Subcutaneous abdominal adipose tissue (tissue), 5 donors: ENCODE results near the gene TGFBRAP1.

Experiments used
- H3K27ac ChIP-seq: one replicate; pipeline ENCODE4 v1.7.0; 2013; ENCODE audit warnings: low read depth, mild to moderate bottlenecking, inconsistent platforms, low read length, moderate library complexity
- H3K27me3 ChIP-seq, 5 donors: one replicate each; pipeline ENCODE4 v1.7.0; 2013; ENCODE audit warnings: low read length in 5 of 5, inconsistent platforms in 1 of 5; ENCODE audit not compliant: control insufficient read depth in 5 of 5, insufficient read depth in 4 of 5
- H3K36me3 ChIP-seq, 5 donors: one replicate each; pipeline ENCODE4 v1.7.0; 2013; ENCODE audit warnings: low read length in 5 of 5; ENCODE audit not compliant: control insufficient read depth in 5 of 5, insufficient read depth in 5 of 5
- H3K4me1 ChIP-seq, 5 donors: one replicate each; pipeline ENCODE4 v1.7.0; 2013; ENCODE audit warnings: low read length in 5 of 5, mild to moderate bottlenecking in 3 of 5, moderate library complexity in 1 of 5; ENCODE audit not compliant: control insufficient read depth in 5 of 5, insufficient read depth in 5 of 5
- H3K4me3 ChIP-seq, 5 donors: one replicate each; pipeline ENCODE4 v1.7.0; 2013; ENCODE audit warnings: low read length in 5 of 5, low read depth in 1 of 5
- H3K9ac ChIP-seq, 5 donors: one replicate each; pipeline ENCODE4 v1.7.0; 2013; ENCODE audit warnings: low read length in 5 of 5, mild to moderate bottlenecking in 4 of 5, moderate library complexity in 3 of 5
- H3K9me3 ChIP-seq, 5 donors: one replicate each; pipeline ENCODE4 v1.7.0; 2013; ENCODE audit warnings: low read length in 5 of 5; ENCODE audit not compliant: control insufficient read depth in 5 of 5
- donor health status: healthy.
- donor health status: healthy.
- donor health status: healthy.
- donor health status: healthy.
- donor health status: healthy.

The TGFBRAP1 gene, protein sequence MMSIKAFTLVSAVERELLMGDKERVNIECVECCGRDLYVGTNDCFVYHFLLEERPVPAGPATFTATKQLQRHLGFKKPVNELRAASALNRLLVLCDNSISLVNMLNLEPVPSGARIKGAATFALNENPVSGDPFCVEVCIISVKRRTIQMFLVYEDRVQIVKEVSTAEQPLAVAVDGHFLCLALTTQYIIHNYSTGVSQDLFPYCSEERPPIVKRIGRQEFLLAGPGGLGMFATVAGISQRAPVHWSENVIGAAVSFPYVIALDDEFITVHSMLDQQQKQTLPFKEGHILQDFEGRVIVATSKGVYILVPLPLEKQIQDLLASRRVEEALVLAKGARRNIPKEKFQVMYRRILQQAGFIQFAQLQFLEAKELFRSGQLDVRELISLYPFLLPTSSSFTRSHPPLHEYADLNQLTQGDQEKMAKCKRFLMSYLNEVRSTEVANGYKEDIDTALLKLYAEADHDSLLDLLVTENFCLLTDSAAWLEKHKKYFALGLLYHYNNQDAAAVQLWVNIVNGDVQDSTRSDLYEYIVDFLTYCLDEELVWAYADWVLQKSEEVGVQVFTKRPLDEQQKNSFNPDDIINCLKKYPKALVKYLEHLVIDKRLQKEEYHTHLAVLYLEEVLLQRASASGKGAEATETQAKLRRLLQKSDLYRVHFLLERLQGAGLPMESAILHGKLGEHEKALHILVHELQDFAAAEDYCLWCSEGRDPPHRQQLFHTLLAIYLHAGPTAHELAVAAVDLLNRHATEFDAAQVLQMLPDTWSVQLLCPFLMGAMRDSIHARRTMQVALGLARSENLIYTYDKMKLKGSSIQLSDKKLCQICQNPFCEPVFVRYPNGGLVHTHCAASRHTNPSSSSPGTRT

DNA sequence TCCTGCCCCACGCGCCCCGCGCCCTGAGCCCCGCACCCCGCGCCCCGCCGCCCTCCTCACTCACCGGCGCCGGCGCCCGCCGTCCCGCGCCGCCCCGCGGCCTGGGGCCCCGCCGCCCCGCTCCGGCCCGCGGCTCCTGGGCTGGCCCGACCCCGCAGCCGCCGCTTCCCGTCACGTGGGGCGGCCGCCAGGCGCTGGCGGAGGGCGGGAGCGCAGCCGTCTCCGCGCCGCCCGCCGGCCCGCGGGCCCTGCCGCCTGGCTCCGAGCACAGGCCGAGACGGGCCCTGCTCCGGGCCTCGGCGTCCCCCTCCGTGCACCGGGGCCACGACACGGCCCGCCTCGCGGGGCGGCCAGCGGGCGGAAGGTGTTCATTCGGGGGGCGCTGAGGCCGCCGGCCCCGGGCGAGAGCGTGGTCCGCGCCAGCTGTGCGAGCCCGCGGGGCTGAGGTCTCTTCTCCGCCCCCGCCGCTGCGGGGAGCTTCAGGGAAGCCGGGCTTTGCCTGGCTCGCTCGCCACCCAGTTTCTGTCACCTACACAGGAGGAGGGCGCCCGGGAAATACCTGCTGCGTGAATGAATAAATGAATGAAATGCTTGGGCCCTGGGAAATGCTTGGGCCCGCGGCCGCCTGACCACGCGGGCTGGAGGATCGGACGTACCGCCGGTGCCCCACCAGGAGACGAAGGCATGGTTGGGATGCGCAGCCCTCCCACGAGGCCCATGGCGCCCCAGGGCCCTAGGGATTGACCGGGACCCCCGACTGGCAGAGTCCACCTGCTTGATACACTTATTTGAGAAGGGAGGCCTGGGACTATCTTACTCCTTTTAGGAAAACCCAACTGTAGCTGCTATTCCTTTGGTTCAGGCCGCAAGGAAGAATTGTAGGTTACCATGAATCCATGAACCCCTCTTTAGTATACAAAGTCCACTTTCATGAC lies at the start of gene TGFBRAP1:
TSS of gene TGFBRAP1 (minus strand) at position 175 of the 935 bp plus-strand sequence. CDS start 21,434 bp downstream, outside the sequence.
- no peaks in the 10 kb centered on the region for H3K27me3 ChIP-seq

DNA sequence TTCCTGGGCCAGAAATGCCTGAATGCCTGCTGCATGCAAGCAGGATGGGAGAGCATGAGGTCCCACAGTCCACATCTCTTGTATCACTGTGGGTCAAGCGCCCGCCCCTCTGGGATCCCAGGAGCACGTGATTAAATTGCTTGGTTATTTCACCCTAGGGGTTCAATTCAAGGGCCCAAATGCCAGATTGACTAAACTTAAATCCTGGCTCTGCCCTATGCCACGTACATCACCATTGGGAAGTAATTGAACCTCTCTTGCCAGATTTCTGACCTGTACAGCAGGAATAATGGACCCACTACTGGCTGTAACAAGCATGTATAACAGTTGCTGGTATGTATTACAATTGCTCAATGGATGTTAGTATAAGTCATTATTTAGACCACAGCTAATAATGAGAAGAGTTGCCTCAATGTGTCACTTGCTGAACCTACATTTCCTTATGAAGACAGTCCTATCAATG lies 49.4 kb upstream of the TGFBRAP1 start:
- H3K4me3 ChIP-seq: no peak overlapping the region
- H3K9ac ChIP-seq: no peak overlapping the region
- no peak overlapping the region for H3K27ac ChIP-seq
- H3K36me3 ChIP-seq: no peaks in the 10 kb centered on the region
- no peaks in the 10 kb centered on the region for H3K9me3 ChIP-seq
- no peaks in the 10 kb centered on the region for H3K27me3 ChIP-seq
- peaks cover 0 to 28% (median 17%) of the 10 kb centered on the region in 5 donors for H3K4me1 ChIP-seq

More for the DNA sequence above, at the start of gene TGFBRAP1:
- peak within 1 kb of the TSS; percentile 77 to 96 (median 87) for H3K9ac ChIP-seq
- H3K4me3 ChIP-seq: peak within 1 kb of the TSS; percentile 76 to 95 (median 86)
- peaks cover 0 to 4% (median 0%) of the 10 kb centered on the region in 5 donors for H3K36me3 ChIP-seq
- H3K4me1 ChIP-seq: peaks cover 5 to 36% (median 30%) of the 10 kb centered on the region in 5 donors
- no peaks in the 10 kb centered on the region for H3K9me3 ChIP-seq
- peak within 1 kb of the TSS; percentile 63 for H3K27ac ChIP-seq

DNA sequence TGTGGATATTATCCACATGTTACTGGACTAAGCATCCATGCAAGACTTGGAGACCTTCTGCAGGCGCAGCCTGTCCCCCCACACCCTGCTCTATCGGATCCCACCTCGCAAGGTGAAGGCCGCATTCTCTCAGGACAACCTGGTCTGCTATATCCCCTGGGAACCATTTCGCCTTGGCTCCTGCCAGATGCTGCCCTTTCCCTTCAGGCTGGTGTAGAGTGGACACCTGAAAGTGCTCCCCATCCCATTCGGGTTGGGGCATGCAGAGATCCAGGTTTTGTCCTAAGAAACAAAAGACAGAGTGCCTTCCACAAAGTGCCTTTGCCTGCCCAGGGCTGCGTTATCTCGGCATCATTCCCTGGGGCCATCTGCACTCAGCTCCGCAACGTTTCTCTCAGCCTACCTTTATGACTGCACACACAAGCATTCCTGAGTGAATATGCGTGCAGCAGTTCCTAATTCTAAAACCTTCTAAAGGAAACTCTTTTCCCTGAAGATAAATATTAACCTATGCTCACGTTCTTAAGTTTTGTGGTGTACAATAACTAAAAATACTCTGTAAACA lies 48.8 kb upstream of the TGFBRAP1 start:
- Histone ChIP-seq H3K27me3 (no peaks in the 10 kb centered on the region), H3K4me1 (peaks cover 0 to 34% (median 23%) of the 10 kb centered on the region in 5 donors), H3K9me3 (no peaks in the 10 kb centered on the region), H3K9ac (no peak overlapping the region), H3K27ac (no peak overlapping the region), H3K36me3 (no peaks in the 10 kb centered on the region), H3K4me3 (no peak overlapping the region)

- H3K36me3 ChIP-seq: no peaks in the 10 kb centered on the region
- H3K27me3 ChIP-seq: no peaks in the 10 kb centered on the region
- H3K27ac ChIP-seq: no peak overlapping the region
- no peak overlapping the region for H3K4me3 ChIP-seq
- H3K9me3 ChIP-seq: no peaks in the 10 kb centered on the region
- H3K4me1 ChIP-seq: peaks cover 0 to 37% (median 26%) of the 10 kb centered on the region in 5 donors
- H3K9ac ChIP-seq: no peak overlapping the region
Measured at GRCh38 chr2:105377871-105378270, 48.3 kb upstream of the TGFBRAP1 start.

DNA sequence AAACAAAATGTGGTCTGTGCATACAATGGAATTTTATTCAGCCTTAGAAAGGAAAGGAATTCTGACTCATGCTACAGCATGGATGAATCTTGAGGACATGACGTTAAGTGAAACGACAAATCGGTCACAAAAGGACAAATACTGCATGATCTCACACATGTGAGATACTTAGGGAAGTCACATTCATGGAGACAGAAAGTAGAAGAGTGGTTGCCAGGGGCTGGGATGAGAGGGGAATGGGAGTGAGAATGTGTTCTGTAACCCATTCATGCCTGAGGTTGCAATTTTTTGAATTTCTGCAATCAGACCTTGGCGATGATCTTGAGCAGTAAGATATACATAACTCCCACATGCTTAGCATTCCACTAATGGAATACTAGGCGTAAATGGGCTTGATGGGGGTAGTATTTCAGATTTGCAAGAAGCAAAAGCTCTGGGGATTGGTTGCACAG lies 47.3 kb upstream of the TGFBRAP1 start:
- H3K36me3 ChIP-seq: no peaks in the 10 kb centered on the region
- no peaks in the 10 kb centered on the region for H3K9me3 ChIP-seq
- H3K9ac ChIP-seq: no peak overlapping the region
- H3K4me1 ChIP-seq: peaks cover 0 to 37% (median 26%) of the 10 kb centered on the region in 5 donors
- no peaks in the 10 kb centered on the region for H3K27me3 ChIP-seq
- H3K27ac ChIP-seq: no peak overlapping the region
- no peak overlapping the region for H3K4me3 ChIP-seq

GRCh38 chr2:105376010-105376409 lies 46.5 kb upstream of the TGFBRAP1 start:
- Histone ChIP-seq H3K4me1 (peaks cover 0 to 37% (median 26%) of the 10 kb centered on the region in 5 donors), H3K9me3 (no peaks in the 10 kb centered on the region), H3K36me3 (no peaks in the 10 kb centered on the region), H3K9ac (no peak overlapping the region), H3K27me3 (no peaks in the 10 kb centered on the region), H3K4me3 (no peak overlapping the region), H3K27ac (no peak overlapping the region)

GRCh38 chr2:105375001-105375561 lies 45.5 kb upstream of the TGFBRAP1 start:
- Histone ChIP-seq H3K9ac (no peak overlapping the region), H3K4me1 (peaks cover 0 to 37% (median 26%) of the 10 kb centered on the region in 5 donors), H3K4me3 (no peak overlapping the region), H3K9me3 (no peaks in the 10 kb centered on the region), H3K36me3 (no peaks in the 10 kb centered on the region), H3K27me3 (no peaks in the 10 kb centered on the region), H3K27ac (no peak overlapping the region)

- H3K27ac ChIP-seq: no peak overlapping the region
- H3K4me3 ChIP-seq: no peak overlapping the region
- H3K36me3 ChIP-seq: no peaks in the 10 kb centered on the region
Measured at GRCh38 chr2:105373895-105374401, 44.4 kb upstream of the TGFBRAP1 start.

More at GRCh38 chr2:105373895-105374401, 44.4 kb upstream of the TGFBRAP1 start:
- no peak overlapping the region for H3K9ac ChIP-seq
- H3K27me3 ChIP-seq: no peaks in the 10 kb centered on the region
- no peaks in the 10 kb centered on the region for H3K9me3 ChIP-seq
- H3K4me1 ChIP-seq: peaks cover 0 to 38% (median 27%) of the 10 kb centered on the region in 5 donors
